Right renal pelvis (tissue), 4 donors: ENCODE results near the gene FOXF2. TPM values are rescaled to one million over a fixed set of nuclear protein-coding genes. Genes with fewer than 3 reads are reported as not detected.

Source experiments
- DNase-seq, 4 donors: peaks; one replicate each; pipeline ENCODE4 v3.0.0-alpha.2; 2013; ENCODE audit warnings: low read depth in 4 of 4, low spot score in 3 of 4, missing footprints in 1 of 4
- polyA plus RNA-seq, 4 donors: library from polyadenylated mRNA; unstranded; fragments of 120-200 nt; gene quantifications; one replicate each; pipeline ENCODE4 v1.2.1, GENCODE V29; 2013; ENCODE audit not compliant: insufficient read length in 4 of 4

FOXF2 gene
- polyA plus RNA-seq, 4 donors: 0.07 to 0.31 (median 0.13) TPM

DNA sequence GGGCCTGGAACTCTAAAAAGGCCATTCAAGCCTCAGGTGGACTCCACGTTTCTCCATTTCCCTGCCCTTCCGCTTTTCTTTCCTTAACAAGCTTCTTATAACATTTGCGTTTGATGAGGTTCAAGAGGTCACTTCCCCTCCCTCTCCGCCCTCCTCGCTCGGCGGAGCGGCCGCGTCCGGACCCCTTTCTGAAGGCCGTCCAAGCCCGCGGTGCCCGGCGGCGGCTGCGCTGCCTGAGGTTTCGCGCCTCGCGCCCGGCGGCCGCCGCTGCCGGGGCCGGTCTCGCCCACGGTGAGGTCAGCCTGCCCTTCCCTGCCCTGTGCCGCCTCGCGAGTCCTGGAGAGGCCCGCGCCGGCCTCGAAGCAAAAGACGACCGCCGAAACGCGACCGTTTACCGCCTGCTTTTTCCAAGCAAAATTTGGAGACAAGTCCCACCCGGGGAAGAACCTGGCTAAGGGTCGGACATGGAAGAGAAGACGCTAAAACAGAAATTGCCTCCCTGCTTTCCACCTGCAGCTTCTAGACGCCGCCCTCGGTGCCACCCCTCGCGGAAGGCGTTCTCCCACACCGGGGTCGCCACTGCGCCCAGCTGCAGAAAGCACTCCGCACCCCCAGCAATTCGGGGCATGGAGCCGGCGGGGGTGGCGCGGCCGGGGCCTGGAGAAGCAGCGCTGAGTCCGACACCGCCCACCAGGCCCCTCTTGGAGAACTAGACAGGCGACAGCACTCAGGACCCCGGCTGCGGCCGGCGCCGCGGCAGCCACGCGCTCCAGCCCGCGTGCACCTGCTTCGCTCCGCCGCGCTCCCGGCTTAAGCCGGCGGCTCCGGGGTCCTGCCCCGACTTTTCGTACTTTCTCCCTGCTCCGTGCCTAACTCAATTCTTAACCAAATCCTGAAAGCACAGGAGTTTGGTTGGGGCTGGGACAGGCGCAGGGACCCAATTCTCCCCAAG, 11.0 kb upstream of the FOXF2 start:
- no peak for DNase-seq

DNA sequence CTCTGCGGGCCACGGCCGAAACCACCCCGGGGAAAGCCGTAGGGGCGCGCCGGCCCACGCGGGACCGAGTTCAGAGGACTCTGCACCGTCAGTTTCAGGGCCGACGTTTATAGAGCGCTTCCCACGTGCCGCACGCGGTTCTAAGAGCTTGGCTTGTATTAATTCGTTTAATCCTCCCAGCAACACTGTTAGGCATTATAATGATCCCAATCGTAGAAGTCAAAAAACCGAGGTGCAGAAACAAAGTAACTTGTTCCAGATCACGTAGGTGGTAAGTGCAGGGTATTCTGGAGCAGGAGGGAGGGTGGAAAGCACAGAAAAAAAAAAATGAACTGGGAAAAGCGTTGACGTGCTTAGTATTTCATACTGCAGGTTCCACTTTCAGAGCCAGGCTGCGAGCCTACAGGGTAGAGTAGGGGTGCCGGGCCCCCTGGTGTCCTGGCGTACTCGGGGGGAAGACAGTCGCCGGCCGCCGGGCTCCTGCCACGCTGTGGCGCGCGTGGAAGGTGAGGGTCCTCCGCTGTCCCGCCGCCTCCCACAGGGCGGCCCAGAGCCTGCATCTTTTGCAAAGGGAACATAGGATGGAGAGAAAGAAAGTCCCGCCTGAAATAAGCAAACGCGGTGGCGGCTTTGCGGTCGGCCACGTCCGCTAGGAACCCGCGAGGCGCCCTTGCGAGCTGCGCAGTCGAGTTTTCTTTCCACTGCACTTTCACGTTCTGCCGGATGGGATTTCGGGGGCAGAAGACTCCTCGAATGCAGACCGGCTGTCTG, 10.2 kb upstream of the FOXF2 start:
- no peak for DNase-seq

DNA sequence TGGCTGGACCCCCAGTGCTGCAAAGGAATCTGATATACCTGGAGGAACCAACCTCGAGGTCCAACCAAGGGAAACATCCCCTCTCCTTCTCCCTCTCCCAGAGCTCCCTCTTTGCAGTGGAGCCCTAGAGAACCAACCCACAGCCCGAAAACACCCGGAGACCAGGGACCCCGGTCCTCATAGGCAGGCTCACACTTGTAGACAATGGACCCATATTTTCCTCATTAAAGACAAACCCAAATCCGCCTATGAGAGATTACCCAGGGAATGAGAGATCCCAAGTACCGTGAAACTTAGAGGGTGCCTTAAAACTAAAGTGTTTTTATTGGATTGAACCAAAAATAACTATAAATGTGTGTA, 9.6 kb upstream of the FOXF2 start:
- no peak for DNase-seq

DNA sequence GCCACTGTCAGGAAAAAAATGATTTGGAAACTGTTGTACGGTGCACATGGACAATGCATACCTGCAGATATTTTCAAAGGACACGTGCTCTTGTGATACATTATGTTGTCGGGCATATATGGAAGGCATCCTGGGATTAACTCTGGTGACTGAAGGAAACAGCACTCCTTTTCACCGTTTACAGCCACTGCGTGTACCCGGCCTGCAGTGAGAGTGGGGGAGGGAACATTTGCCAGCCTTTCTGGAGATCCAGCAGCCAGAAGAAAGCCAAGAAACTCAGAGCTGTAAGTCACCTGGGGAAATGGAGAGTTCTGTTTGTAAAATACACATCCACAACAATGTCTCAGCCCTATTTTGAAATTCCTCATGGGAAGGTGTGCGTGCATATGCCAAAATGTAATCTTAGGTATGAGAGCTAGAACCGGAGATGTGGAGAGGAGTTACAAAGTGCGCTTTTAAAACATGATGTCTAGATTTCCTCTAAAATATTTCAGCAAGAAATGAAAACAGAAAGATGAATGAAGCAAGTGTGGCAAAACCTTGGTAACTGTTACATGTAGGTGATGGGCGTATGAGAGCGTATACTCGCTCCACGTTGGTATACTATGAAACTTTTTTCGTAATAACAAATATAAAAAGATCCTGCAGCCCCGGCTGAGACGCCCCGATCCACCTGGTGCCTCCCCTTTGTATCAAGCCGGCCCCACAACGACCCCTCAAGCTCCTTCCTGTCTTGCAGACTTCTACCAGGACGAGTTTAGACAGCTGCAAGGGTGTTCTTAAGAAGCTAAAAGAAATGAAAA, 8.6 kb upstream of the FOXF2 start:
- DNase-seq: no peak

DNA sequence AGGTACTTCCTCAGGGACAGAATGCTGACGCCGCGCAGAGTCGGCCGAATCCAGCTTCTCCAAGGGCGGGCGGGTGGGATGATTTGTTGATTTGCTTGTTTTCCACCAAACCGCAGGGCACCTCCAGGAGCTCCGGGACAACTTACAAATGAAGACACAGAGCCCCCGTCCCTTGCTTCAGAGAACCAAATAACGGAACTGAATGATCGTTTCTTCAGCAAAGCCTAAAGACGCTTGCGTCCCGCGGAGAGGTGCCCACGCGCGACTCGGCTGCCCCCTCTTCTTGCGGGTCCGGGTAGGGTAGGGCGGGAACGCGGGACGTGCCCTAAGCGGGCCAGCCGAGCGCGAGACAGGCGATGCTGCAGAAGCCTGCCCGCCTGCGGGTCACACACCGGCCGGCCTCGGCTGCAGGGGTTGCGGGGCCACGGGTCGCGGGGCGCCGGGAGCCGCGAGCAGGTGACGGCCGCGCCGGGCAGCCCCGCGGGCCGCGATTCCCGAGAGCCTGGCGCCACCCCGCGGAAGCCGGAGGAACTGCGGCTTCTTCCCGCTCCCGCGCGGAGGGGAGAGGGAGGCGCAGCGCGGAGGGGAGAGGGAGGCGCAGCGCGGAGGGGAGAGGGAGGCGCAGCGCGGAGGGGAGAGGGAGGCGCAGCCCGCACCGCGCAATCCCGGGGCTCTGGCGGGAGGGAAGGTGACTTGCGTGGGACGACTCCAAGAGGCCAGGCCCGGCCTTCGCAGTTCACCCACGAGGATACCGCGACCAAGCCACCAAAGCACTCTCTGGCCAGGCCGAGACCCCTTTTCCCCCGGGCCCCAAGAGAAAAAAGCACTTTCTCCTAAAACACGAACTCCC, 7.7 kb upstream of the FOXF2 start:
- DNase-seq: no peak

DNA sequence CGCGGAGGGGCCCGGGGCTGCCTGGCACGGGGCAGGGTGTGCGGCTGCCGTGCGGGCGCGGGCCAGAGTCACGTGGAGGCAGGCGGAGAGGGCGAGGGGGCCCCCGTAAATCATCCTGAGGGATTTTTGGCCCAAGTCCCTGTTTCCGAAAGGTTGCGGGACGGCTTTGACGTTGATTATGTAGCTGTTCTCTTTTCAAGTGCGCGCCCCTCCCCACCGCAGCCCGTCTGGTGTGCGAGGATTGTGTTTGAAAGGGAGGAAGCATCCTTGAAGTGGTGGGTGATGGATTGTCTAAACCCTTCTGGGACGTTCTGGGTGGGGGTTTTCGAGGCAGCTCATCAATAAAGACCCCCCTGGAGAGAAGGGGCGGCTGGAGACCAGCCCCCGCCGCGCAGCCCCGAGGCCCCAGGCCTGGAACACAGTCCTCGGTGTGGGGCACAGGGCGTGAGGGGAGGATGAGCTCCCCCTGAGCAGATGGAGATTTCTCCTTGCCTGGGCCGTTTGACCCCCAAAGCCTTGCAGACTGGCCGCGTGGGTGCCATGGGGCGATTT, 7.0 kb upstream of the FOXF2 start:
- DNase-seq: no peak

DNA sequence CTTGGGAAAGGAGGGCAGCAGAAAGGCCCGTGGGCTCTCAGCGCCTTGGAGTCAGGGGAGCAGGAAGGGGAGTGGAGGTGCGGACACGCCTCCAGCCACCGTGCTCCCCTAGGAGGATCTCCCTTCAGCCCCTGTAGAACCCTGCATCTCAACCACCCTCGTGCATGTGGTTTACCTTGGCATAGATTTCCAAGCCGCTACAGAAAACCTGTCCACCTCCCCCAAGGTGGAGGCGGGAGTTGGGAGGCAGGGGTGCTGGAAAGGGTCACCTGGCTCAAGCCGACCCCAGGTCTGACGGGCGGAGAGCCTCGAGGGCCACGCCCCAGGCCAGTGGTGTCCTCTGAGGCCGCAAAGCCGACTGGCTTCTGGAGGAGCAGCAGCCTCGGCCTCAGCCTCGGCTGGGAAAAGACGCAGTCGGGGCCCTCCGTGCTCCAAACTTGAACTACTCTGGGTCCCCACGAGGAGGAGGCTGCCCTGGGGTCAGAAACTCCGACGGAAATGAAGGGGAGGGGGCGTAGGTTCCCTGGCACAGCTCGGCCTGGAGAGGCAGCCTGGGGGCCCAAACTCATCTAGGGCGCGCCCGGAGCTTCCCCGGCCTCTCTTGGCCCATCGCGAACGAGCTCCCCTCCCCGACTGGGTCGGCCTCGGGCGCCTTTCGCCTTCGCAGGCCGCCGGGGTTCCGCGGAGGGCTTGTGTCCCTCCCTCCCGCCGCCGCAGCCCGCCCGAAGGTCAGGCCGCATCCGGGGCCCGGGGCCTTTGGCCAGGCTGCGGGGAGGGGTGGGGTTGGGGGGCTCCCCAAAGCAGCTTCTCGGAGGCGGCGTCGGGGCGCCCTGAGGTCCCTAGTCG, 6.3 kb upstream of the FOXF2 start:
- no peak for DNase-seq

DNA sequence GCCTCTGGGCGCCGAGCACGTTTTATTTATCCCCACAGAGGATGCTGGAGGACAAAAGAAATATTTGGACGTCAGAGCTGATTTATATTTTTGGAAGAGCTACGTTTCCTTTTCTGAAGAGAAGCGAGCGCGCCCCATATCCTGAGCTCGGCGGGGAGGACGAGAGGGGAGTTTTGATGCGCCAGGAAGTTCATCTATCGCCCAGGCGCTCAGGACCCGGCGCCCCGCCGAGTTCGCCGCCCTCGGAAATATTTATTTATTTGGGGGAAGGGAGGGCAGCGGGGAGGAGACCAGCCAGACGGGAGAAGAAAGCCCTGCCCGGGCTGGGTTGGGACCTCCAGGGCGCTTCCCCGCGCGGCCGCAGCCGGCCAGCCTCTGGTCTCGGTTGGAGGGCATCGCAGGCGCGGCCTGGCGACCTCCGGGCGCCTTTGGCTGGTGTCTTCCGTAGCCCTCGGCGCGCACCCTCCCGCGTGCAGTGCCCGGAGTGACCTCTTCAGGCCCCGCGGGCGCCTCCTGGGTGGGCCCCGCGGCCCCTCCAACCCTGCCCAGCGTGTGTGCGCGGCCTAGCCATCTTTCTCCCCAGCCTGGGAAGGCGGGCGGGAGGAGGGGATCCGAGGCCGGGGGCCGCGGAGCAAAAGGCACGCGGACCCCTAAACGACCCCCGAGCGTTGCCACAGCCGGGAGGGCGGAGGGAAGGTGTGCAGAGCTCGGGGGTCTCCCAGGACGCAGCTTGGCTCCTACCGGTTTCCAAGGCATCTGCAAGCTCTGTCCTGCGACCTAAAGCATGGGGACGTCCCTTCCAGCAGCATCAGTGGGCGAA, 5.4 kb upstream of the FOXF2 start:
- DNase-seq: no peak

DNA sequence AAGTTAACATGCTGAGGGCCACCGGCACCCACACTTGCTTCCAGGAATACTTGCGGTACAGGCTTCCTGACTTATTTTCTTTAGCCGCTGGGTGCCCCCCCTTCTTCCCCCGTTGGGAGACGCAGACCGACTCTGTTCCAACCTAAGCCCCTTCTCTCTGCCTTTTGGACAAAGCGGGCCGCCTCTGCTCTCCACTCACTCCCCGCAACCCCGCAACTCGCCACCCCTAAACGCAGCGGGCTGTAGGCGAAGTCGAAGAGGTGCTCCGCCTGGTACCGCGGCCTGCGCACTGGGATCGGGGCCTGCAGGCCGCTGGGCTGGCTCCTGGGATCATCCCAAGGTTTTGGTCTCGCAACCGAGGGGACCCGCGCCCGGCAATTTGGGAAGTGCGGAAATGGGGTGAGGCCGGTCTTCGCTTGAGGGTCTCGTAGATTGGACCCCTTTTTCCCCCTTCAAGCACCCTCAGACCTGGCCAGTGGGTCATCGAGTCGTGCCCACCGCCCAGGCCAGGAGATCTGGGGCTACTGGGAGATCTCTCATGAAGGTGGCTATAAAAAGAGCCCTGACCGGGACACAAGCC, 4.7 kb upstream of the FOXF2 start:
- no peak for DNase-seq

DNA sequence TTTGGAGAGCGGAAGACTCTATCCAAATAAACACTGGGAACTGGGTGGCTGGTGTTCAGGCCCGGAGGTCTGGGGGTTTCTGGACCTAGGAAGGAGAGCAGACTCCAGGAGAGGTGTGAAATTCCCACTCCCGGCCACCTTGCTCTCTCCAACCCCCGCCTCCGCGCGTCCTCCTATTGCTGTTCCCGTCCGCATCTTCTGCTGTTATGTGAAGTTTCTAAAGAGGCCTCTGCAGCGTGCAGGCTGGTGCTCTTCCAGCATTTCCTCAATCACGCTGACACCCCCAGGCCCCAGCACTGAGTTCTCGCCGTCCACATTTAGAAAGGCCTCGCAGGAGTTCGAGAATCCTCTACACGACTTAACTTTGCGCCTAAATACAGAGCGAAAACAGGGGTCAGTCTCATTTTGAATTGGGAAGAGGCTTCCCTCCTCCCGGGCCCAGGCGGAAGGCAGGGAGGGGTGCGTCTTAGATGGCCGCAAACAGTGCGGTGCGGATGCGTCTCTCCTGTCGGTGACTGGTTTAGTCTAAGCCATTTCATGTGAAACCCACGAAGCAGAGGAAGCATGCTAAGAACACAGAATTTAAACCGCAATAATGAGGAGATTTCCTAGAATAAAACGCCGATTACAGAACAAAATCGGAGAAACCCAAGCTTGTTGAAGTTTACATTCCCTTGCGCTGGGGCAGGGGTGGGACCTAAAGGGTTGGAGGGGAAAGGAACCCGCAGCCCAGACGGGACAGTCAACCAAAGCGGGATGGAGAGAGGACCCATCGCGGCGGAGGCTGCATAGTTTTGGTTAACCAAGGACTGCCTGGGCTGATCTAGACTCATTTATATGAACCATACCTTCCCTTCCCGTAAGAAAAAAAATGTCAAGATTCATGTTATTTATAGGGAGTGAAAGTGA, 4.0 kb upstream of the FOXF2 start:
- no peak for DNase-seq

DNA sequence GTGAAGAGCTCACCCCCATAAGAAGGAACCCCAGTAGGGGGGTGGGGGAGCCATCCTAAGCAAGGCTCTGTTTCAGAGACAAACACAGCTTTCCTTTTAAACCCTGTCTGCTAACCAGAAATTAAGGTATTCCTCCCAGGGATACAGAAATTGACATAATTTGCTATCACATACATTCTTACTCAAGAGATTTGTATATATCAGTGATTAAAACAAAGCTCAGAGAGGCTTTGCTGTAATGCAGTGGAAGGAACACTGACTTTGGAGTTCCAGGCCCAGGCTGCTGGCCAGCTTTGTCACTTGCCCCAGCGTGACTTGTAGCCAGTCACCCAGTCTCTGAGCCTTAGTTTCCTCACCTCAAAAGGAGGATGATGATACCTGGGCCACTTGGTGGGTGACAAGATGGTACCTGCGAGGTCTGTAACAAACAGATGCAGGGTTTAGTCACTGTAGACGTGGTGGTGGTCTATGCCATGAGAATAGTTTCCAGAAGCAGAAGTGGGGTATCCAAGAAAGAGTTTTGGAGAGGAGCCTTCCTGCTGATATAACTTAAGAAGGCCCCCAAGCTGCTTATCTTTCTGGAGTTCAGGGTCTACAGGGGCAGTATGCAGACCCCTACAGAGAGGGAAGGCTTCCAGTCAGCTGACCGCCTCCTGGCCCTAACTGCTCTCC, 3.2 kb upstream of the FOXF2 start:
- no peak for DNase-seq

DNA sequence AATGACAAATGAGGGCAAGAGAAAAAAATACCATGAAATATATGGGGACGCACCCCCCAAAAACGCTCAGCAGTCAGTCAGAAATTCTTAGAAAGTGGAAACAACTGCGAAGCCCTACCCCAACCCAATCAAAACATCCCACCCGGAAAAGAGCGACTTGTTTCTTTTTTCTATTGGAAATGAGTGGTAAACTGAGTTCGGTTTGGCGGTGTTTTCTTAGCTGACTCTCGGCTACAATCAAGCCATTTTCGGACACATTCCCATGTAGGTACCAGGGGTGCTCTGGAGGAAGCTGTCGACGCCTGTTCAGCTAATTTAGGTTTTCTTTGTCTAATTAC, 1.9 kb upstream of the FOXF2 start:
- no peak for DNase-seq

DNA sequence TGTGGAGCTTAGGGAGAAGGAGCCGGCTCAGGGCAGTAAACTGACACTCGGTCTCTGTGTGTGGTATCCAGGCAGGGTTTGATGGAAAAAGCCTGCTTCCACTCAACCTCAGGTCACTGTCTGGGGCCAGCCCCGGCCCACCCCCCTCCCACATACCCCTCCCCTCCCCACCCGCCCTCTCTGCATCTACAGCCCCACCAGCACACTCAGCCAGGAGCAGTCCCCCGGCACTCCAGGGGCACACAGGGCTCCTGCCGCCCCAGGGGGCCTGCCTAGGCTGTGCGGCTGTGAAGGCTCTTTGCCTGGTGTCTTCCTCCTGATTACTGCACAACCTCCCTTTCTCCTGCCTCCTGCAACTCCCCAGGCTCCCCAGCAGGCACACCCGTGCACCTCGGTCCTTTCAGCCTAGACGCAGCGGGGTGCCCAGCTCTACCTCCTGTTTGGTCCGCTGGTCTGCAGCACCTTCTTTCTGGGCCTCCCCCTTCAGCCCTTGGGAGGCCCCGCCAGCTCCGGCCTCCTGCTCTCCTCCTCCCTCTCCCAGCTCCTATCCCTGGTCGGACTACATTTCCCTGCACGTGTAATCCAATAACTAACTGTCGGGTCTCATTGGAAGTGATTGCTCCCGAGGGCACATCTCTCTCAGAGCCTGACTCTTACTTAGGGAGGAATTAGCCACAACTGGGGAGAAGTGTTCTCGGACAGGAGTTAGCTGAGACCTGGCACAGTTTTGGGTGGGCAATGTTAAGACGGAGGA, 1.3 kb upstream of the FOXF2 start:
- DNase-seq: no peak

DNA sequence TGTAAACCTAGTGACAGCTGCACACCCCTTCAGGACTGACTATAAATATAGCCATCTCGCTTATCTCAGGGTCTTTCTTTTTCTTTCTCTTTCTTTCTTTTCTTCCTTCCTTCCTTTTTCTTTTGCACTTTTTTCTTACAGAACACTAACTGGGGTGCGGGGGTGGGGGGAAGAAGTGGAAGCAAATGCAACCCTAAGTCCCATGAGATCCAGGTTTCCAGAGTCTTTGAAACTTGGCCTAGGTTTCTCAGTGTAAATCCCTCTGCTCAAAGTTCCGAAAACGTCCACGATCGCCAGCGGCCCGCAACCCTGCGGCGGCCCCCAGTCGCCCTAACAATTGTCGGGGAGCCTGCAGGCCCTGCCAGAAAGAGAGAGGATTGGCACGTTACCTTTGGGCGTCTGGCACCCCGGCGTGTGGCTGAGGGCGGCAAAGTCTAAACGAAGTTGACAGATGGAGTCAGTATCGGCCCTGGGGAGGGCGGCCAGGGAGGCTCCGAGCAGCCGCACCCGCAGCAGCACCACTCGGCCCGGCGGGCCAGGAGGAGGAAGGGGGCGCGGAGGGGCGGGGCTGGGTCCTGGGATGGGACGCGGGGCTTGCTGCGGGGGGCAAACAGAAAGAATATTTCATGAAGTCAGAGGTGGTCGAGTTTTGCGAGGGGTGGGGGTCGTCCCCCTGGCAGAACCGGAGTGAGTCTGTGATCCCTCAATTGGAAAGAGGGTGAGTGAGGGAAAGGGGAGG, 577 bp upstream of the FOXF2 start:
- no peak for DNase-seq
